ENCODE measurements around the gene CDH13. TPM values are rescaled to one million over a fixed set of nuclear protein-coding genes. Genes with fewer than 3 reads are reported as not detected.

CDH13 gene
- total and polyA plus RNA-seq, 2 of the 8 experiments (the other 6 are each of a cell fraction or from before 2014, with no cell fraction given), result 2.3 to 2.4 TPM

GRCh38 chr16:82991966-82992675 lies 365.4 kb downstream of the CDH13 start:
- Histone ChIP-seq H3K79me2 (ENCODE audit: control insufficient read depth in 1 of 2, insufficient read depth in 2 of 2, low read length in 2 of 2) (no peaks in the 10 kb centered on the region), H4K20me1 (replicated peaks in 1 of 2; ENCODE audit: control insufficient read depth in 1 of 2, insufficient read depth in 2 of 2, low read length in 2 of 2) (peaks cover 0 to 2% of the 10 kb centered on the region in 2 experiments), H2BK15ac (ENCODE audit: low read length) (no peak overlapping the region), H3K4me2 (ENCODE audit: insufficient read depth in 1 of 2, low read depth in 2 of 2, low read length in 2 of 2) (no peak overlapping the region), H4K5ac (ENCODE audit: insufficient read length, low read depth, low read length) (no peak overlapping the region), H3K23ac (ENCODE audit: insufficient read length) (no peak overlapping the region), H3K14ac (ENCODE audit: insufficient read length) (no peak overlapping the region), H3K27me3 (replicated peaks in 1 of 4; ENCODE audit: control insufficient read depth in 3 of 4, extremely low read depth in 1 of 4, insufficient read depth in 3 of 4, low read length in 3 of 4) (no peaks in the 10 kb centered on the region; a peak in 1 of 7 replicates), H3K9ac (replicated peaks in 1 of 4; ENCODE audit: extremely low read depth in 1 of 4, low read depth in 3 of 4, low read length in 3 of 4) (no peak overlapping the region), H3K9me3 (ENCODE audit: insufficient read depth in 2 of 2, low read depth in 1 of 2, low read length in 1 of 2) (no peaks in the 10 kb centered on the region), H3K23me2 (ENCODE audit: low read depth, low read length) (peaks cover 6% of the 10 kb centered on the region; the same call in 1 of the 2 replicates), H3K27ac (ENCODE audit: low read depth, low read length) (no peak overlapping the region), H3K4me3 (ENCODE audit: extremely low read depth in 1 of 4, insufficient read depth in 2 of 4, low read depth in 3 of 4, low read length in 4 of 4) (no peak overlapping the region), H4K91ac (replicated peaks; ENCODE audit: insufficient read length, low read length) (no peak overlapping the region), H2BK5ac (ENCODE audit: low read depth, low read length) (no peak overlapping the region), H3K18ac (ENCODE audit: extremely low read depth, low read length) (no peak overlapping the region), H3K4me1 (replicated peaks in 1 of 4; ENCODE audit: control insufficient read depth in 3 of 4, insufficient read depth in 4 of 4, low read length in 3 of 4) (no peaks in the 10 kb centered on the region), H3K4ac (replicated peaks; ENCODE audit: insufficient read length, low read depth, low read length) (no peak overlapping the region), H3K36me3 (ENCODE audit: control insufficient read depth in 2 of 4, insufficient read depth in 4 of 4, low read length in 3 of 4) (no peaks in the 10 kb centered on the region), H2AFZ (ENCODE audit: low read length) (no peak overlapping the region), H2BK12ac (ENCODE audit: low read depth, low read length) (no peak overlapping the region), H2BK20ac (ENCODE audit: low read length) (no peak overlapping the region), H2BK120ac (replicated peaks; ENCODE audit: low read depth, low read length) (no peak overlapping the region), H2AK5ac (ENCODE audit: low read depth, low read length) (no peak overlapping the region), H4K8ac (ENCODE audit: extremely low read depth, insufficient read depth, low read length) (no peak overlapping the region), H3K79me1 (ENCODE audit: low read depth, low read length) (no peaks in the 10 kb centered on the region), H3K56ac (replicated peaks; ENCODE audit: insufficient read length, low read depth, low read length) (no peak overlapping the region)
- CTCF ChIA-PET (ENCODE audit: partially characterized antibody), result interaction anchor here (1.3 kb wide), 1 partner anchor 352 kb away, joined by 4 read pairs; no protein-coding TSS in a partner anchor
- POLR2A ChIA-PET (ENCODE audit: partially characterized antibody), result no interaction called here
- FAIRE-seq (no peak), DNase-seq (ENCODE audit: low read depth in 1 of 2, low spot score in 2 of 2) (no peak)
- WGBS, 2 experiments (ENCODE audit: extremely low coverage in 1 of 2, insufficient coverage in 1 of 2, insufficient read length in 1 of 2, insufficient replicate concordance in 2 of 2, low coverage in 1 of 2, low lambda C conversion rate in 2 of 2, missing lambda C conversion rate in 1 of 2), result 88% methylated on average over 4 of the region's 4 CpGs; no CpG with 5 or more reads in 1 of the 2 experiments
- TF ChIP-seq ATF2 (IDR thresholded peaks at IDR 0.05; ENCODE audit: low read length), result no peak
- no peak for TF ChIP-seq SP1 (IDR thresholded peaks at IDR 0.05; ENCODE audit: low read depth, low read length)
- TF ChIP-seq TBP (IDR thresholded peaks at IDR 0.05; ENCODE audit: low read depth, low read length), result no peak
- no peak for TF ChIP-seq MAX (IDR thresholded peaks at IDR 0.05)
- no peak for TF ChIP-seq TCF12 (IDR thresholded peaks at IDR 0.05; ENCODE audit: low read depth, low read length)
- no peak for TF ChIP-seq SP2 (IDR thresholded peaks at IDR 0.05; ENCODE audit: low read length)
- no peak for TF ChIP-seq SAP30 (IDR thresholded peaks at IDR 0.05; ENCODE audit: insufficient read depth, insufficient replicate concordance, low read length)
- no peak for TF ChIP-seq PHF8 (conservative IDR thresholded peaks at IDR 0.05; ENCODE audit: low read depth, low read length)
- no peak for TF ChIP-seq ASH2L (IDR thresholded peaks at IDR 0.05; ENCODE audit: low read length)
- TF ChIP-seq SP4 (IDR thresholded peaks at IDR 0.05; ENCODE audit: low read length), result no peak
- no peak for TF ChIP-seq RBBP5 (IDR thresholded peaks at IDR 0.05; ENCODE audit: borderline replicate concordance, low read depth, low read length)
- no peak for TF ChIP-seq SIX5 (IDR thresholded peaks at IDR 0.05; ENCODE audit: low read depth, low read length)
